Measurements from ENCODE around the gene GPR62. TPM values are rescaled to one million over a fixed set of nuclear protein-coding genes. Genes with fewer than 3 reads are reported as not detected.

The GPR62 gene
- total and polyA plus RNA-seq, 9 of the 15 experiments (the other 6 are each of a cell fraction or from before 2014, with no cell fraction given), result not detected

DNA sequence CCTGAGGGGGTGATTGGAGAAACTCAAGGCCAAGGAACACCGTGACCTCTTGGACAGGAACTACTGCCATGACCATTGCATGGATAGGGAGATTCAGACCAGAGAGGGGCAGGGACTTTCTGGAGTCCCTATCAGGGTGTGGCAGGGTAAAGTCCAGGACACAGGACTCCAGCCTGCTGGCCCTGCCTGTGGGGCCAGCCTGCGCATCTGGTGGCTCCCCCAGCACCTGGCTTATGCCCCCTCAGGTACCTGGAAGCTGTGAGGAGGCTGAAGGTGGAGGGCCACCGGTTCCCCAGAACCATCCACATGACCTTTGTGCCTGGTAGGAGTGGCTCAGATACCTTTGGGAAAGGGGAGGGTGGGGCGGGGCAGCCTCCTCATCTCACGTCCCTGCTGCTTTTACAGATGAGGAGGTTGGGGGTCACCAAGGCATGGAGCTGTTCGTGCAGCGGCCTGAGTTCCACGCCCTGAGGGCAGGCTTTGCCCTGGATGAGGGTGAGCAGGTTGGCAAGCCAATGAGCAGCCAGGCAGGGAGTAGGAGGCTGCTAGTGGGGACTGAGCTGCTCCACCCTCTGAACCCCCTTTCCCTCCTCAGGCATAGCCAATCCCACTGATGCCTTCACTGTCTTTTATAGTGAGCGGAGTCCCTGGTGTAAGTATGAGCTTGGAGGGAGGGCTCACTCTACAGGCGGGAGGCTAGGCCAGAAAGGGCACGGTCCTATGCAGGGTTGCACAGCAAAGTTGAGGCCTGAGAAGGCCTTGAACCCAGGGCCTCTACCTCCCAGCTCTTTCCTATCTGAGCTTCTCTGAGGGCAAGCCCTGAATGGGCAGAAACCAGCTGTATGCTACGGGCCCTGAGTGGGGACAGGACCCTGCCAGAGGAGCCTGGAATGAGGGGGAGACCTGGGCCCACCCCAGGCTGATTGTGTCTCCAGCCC, 31.1 kb downstream of the GPR62 start:
- ChIA-PET CTCF (ENCODE audit: low intra/inter-chr PET ratio) (no interaction called here), POLR2A (interaction anchor here (0.6 to 1.9 kb wide), 5 partner anchors 8 to 1429 kb away, joined by 3 to 10 read pairs (median 3); partner anchors contain the start of genes PARP3, RPL29 and RRP9)
- no peak overlapping the region for H2AFZ ChIP-seq (ENCODE audit: low read depth, low read length)
- peaks cover 32 to 69% of the 10 kb centered on the region in 2 experiments; a peak in 4 of 5 replicates for H3K4me1 ChIP-seq (replicated peaks in 1 of 2; ENCODE audit: control insufficient read depth in 2 of 2, insufficient read depth in 2 of 2, low read length in 2 of 2)
- FAIRE-seq (no peak), ATAC-seq (no peak), DNase-seq (ENCODE audit: extremely low read depth in 1 of 4, low spot score in 3 of 4) (peak in 1 of 4 experiments; percentile 23)
- in situ Hi-C loops (cut with MboI) (no loop called here), intact Hi-C loops (cut with micrococcal nuclease) (no loop called here)
- H3K9ac ChIP-seq (ENCODE audit: insufficient read depth in 1 of 2, low read depth in 2 of 2, low read length in 2 of 2), result peak overlapping the region in 1 of 2 experiments; percentile 91; a peak in 2 of 4 replicates
- peaks cover 32% of the 10 kb centered on the region; the same call in 2 of the 3 replicates for H3K36me3 ChIP-seq (ENCODE audit: control insufficient read depth, insufficient read depth, low read length)
- H3K4me2 ChIP-seq (ENCODE audit: insufficient read depth, low read length), result peak overlapping the region; percentile 60
- BruUV-seq (replicated peaks), result no TSS peak
- H3K4me3 ChIP-seq, result no peak overlapping the region
- H4K20me1 ChIP-seq (replicated peaks; ENCODE audit: control insufficient read depth, insufficient read depth, low read length), result no peaks in the 10 kb centered on the region
- no peaks in the 10 kb centered on the region for H3K27me3 ChIP-seq (ENCODE audit: control insufficient read depth in 2 of 2, insufficient read depth in 2 of 2, low read length in 2 of 2)
- H3K27ac ChIP-seq (ENCODE audit: extremely low read depth, low read depth, low read length), result no peak overlapping the region
- no peaks in the 10 kb centered on the region for H3K9me1 ChIP-seq (ENCODE audit: control insufficient read depth, insufficient read depth, low read length)
- H3K9me3 ChIP-seq (replicated peaks; ENCODE audit: control insufficient read depth, insufficient read depth, low read depth, low read length), result no peaks in the 10 kb centered on the region
- 74% methylated on average over 3 of the region's 12 CpGs for WGBS (ENCODE audit: insufficient coverage, low coverage, missing lambda C conversion rate)
- H3K79me2 ChIP-seq (ENCODE audit: control insufficient read depth, insufficient read depth, low read length), result peaks cover 41% of the 10 kb centered on the region
- TF ChIP-seq NELFE (IDR thresholded peaks at IDR 0.05; ENCODE audit: insufficient read depth, insufficient read length) (no peak), ZNF280A (IDR thresholded peaks at IDR 0.05; ENCODE audit: low read depth, partially characterized antibody) (no peak), NRF1 (conservative IDR thresholded peaks at IDR 0.05 in 1 of 2, IDR thresholded peaks at IDR 0.05 in 1 of 2) (peak in 1 of 2 experiments; percentile 36; a peak in 3 of 4 replicates), HSF4 (CRISPR knock-in tag; IDR thresholded peaks at IDR 0.05; ENCODE audit: borderline replicate concordance) (no peak), POLR2G (IDR thresholded peaks at IDR 0.05; ENCODE audit: low read depth, low read length) (0 out of 2 replicates have a peak, but pooled peaks have one; percentile 24), SMAD1 (IDR thresholded peaks at IDR 0.05; ENCODE audit: low read depth, low read length, partially characterized antibody) (no peak), CEBPG (CRISPR knock-in tag; IDR thresholded peaks at IDR 0.05) (no peak), CEBPG (tag; conservative IDR thresholded peaks at IDR 0.05 in 1 of 2, IDR thresholded peaks at IDR 0.05 in 1 of 2) (no peak), FOSL1 (tag; conservative IDR thresholded peaks at IDR 0.05) (no peak), MCM7 (IDR thresholded peaks at IDR 0.05) (no peak), ZNF76 (CRISPR knock-in tag; IDR thresholded peaks at IDR 0.05; ENCODE audit: borderline replicate concordance) (no peak), GABPB1 (CRISPR knock-in tag; IDR thresholded peaks at IDR 0.05) (no peak), ZNF589 (CRISPR knock-in tag; IDR thresholded peaks at IDR 0.05; ENCODE audit: low read depth) (no peak), ZNF592 (IDR thresholded peaks at IDR 0.05) (no peak)
- TF ChIP-seq, protein P1, sequence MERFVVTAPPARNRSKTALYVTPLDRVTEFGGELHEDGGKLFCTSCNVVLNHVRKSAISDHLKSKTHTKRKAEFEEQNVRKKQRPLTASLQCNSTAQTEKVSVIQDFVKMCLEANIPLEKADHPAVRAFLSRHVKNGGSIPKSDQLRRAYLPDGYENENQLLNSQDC (CRISPR knock-in tag; IDR thresholded peaks at IDR 0.05), result no peak

Data from K562 (cell line).